Activated CD8-positive, alpha-beta memory T cell treated with anti-CD3 and anti-CD28 coated beads, Interleukin-2, amount 50 U/mL, for 1 hour (primary cell): ENCODE data around the gene HTT-AS.

Experiments used
- DNase-seq: peaks from one replicate; pipeline ENCODE4 v3.0.0-alpha.2; 2020; ENCODE audit errors: extremely low read depth

Gene HTT-AS

DNA sequence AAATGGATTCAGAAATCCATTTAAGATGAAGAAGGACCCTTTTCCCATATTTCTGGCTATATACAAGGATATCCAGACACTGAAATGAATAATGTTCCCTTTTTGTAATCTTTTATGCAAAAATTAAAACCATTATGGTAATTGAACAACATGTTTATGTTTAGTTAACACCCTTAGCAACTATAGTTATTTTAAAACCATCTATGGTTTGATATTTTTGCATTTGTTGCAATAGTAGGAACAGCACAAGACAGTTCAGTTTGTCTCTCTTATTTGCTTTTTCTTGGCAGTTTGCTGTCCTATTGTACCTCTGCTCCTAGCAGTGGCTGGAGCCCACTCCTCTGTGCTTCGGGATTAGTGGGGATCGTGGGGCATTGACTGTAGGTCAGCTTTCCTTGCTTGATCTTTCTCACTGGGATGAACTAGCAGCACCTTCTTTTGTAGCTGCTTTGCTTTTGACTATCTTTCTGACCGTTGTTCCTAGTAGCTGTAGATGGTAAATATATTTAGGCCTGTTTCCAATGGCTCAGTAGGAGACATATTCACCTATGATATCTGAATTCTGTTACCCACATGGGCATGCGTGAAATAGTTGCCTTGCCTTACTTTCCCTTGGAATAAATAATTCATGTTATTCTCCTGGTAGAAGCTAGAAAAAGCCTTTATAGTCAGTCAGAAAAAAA lies 12.9 kb upstream of the HTT-AS start:
- DNase-seq = no peak

DNA sequence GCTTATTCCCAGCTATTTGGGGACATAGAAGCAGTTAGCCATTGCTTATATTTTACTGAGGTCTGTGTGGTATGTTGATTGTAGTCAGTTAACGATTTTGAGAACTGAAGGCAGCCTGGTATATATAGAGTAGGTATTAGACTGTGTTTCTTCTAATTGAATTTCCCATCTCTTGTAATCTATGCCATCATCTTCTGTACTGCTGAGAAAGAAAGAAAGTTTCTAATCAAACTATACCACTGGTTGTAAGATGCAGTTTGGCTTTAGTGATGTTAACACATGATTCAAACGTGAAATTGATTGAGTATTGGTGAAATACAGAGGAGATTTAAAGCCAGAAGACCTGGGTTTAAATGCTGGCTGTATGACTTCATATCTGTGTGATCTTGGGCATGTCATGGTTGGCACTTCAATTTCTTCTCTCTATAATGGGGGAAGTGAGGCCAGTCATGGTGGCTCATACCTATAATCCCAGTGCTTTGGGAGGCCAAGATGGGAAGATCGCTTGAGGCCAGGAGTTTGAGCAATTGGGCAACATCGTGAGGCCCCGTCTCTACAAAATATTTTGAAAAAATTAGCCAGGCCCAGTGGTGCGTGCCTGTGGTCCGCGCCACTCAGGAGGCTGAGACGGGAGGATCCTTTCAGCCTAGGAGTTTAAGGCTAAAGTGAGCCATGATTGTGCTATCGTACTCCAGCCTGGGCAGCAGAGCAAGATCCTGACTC lies 11.8 kb upstream of the HTT-AS start:
- DNase-seq = no peak

DNA sequence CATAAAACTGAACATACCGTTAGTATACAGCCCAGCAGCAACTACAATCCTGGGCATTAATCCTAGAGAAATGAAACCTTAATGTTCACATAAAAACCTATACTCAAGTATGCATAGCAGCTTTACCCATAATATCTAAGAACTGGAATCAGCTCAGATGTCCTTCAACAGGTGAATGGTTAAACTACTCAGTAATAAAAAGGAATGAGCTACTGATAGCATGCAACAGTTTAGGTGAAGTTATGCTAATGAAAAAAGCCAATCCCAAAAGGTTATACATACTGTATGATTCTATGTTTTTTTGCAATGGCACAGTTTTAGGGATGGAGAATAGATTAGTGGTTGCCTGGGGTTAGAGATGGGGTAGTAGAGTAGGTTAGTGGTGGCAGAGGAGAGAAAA lies 9.4 kb upstream of the HTT-AS start:
- DNase-seq = no peak

DNA sequence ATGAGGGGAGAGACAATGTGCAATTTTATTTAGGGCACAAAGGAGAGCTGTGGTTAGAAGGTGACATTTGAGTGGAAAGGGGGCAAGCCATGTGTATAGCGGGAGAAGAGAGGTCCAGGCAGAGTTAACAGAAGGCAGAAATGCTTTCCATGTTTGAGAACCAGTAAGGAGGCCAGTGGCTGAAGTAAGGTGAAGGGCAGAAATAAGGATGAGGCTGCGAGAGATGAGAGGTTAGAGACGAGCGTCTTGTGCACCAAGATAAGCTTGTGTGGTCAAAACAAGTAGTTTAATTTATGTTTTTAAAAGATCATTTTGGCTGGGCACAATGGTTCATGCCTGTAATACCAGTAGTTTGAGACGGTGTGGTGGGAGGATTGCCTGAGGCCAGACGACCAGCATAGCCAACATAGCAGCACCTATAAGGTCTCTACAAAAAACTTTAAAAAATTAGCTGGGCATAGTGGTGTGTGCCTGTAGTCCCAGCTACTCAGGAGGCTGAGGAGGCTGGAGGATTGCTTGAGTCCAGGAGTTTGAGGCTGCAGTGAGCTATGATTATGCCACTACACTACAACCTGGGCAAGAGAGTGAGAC lies 8.7 kb upstream of the HTT-AS start:
- DNase-seq = no peak

DNA sequence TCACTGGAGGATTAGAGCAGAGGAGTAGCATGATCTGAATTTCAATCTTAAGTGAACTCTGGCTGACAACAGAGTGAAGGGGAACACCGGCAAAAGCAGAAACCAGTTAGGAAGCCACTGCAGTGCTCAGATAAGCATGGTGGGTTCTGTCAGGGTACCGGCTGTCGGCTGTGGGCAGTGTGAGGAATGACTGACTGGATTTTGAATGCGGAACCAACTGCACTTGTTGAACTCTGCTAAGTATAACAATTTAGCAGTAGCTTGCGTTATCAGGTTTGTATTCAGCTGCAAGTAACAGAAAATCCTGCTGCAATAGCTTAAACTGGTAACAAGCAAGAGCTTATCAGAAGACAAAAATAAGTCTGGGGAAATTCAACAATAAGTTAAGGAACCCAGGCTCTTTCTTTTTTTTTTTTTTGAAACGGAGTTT lies 5.4 kb upstream of the HTT-AS start:
- DNase-seq = no peak

DNA sequence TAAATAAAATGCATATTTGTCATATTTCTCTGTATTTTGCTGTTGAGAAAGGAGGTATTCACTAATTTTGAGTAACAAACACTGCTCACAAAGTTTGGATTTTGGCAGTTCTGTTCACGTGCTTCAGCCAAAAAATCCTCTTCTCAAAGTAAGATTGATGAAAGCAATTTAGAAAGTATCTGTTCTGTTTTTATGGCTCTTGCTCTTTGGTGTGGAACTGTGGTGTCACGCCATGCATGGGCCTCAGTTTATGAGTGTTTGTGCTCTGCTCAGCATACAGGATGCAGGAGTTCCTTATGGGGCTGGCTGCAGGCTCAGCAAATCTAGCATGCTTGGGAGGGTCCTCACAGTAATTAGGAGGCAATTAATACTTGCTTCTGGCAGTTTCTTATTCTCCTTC lies 3.5 kb upstream of the HTT-AS start:
- no peak for DNase-seq

DNA sequence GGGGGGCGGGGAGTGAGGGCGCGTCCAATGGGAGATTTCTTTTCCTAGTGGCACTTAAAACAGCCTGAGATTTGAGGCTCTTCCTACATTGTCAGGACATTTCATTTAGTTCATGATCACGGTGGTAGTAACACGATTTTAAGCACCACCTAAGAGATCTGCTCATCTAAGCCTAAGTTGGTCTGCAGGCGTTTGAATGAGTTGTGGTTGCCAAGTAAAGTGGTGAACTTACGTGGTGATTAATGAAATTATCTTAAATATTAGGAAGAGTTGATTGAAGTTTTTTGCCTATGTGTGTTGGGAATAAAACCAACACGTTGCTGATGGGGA lies 1.3 kb upstream of the HTT-AS start:
- no peak for DNase-seq

DNA sequence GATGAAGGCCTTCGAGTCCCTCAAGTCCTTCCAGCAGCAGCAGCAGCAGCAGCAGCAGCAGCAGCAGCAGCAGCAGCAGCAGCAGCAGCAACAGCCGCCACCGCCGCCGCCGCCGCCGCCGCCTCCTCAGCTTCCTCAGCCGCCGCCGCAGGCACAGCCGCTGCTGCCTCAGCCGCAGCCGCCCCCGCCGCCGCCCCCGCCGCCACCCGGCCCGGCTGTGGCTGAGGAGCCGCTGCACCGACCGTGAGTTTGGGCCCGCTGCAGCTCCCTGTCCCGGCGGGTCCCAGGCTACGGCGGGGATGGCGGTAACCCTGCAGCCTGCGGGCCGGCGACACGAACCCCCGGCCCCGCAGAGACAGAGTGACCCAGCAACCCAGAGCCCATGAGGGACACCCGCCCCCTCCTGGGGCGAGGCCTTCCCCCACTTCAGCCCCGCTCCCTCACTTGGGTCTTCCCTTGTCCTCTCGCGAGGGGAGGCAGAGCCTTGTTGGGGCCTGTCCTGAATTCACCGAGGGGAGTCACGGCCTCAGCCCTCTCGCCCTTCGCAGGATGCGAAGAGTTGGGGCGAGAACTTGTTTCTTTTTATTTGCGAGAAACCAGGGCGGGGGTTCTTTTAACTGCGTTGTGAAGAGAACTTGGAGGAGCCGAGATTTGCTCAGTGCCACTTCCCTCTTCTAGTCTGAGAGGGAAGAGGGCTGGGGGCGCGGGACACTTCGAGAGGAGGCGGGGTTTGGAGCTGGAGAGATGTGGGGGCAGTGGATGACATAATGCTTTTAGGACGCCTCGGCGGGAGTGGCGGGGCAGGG lies 711 bp upstream of the HTT-AS start:
- no peak for DNase-seq

DNA sequence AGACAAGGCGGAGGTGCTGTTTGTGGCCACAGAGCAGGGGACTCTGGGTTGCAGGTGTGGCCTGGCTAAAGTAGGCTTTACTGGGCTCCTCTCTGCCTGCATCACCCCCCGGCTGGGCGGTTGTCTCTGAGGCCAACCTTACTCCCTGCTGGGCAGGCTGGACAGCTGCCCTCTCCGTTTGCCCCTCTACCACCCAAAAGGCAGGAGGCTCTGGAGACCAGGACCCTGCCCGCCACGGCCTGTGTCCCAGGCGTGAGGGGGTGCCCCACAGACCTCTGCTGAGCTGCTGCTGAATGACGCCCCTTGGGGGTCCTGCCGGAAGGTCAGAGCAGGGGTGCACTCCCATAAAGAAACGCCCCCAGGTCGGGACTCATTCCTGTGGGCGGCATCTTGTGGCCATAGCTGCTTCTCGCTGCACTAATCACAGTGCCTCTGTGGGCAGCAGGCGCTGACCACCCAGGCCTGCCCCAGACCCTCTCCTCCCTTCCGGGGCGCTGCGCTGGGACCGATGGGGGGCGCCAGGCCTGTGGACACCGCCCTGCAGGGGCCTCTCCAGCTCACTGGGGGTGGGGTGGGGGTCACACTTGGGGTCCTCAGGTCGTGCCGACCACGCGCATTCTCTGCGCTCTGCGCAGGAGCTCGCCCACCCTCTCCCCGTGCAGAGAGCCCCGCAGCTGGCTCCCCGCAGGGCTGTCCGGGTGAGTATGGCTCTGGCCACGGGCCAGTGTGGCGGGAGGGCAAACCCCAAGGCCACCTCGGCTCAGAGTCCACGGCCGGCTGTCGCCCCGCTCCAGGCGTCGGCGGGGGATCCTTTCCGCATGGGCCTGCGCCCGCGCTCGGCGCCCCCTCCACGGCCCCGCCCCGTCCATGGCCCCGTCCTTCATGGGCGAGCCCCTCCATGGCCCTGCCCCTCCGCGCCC lies 920 bp downstream of the HTT-AS start:
- no peak for DNase-seq

DNA sequence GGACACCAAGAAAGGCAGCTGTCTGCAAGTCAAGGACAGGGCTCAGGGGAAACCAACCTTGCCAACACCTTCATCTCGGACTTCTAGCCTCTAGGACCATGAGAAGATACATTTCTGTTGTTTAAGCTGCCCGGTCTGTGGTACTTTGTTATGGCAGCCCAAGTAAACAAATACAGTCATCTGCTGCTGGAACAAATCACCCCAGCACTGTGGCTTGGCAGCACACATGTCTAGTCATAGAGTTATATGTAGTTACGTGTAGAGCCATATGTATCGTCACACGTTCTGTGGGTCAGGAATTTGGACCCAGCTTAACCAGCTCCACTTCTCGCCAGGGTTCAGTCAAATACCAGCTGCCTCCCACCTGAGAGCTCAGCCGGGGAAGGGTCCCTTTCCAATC lies 2.5 kb downstream of the HTT-AS start:
- DNase-seq = no peak

DNA sequence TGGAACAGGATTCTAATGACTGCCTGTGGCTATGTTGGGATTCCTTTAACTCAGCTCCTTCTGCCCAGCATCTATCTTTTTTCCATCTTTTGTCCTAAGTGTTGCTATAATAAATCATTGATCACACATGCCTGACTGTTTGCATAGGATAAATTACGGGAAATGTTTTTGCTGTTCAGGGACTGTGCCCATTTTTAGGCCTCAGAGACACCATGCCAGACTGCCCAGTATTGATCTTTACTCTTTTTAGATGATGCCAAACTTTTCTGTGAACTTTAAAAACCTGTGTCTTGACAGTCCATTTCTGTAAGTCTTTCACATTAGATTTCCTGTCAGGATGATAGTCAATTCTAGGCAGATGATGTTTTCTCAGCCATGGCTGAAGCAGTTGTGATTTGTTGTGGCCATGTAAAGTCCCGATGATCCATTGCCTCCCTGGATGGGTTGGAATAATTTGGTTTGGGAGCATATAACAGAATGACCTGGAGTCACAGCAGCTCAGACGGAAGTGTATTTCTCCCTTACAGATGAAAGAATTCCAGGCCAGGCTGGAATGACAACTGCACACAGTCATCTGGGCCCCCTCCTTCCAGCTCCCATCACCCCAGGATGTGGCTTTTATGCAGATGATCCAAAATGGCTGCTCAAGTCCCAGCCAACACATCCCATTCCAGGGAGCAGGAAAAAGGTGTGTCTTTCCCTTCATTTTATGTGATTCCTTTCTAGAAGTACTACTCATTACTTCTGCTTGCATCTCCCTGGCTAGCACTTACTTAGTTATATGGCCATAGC lies 3.4 kb downstream of the HTT-AS start:
- DNase-seq = no peak

DNA sequence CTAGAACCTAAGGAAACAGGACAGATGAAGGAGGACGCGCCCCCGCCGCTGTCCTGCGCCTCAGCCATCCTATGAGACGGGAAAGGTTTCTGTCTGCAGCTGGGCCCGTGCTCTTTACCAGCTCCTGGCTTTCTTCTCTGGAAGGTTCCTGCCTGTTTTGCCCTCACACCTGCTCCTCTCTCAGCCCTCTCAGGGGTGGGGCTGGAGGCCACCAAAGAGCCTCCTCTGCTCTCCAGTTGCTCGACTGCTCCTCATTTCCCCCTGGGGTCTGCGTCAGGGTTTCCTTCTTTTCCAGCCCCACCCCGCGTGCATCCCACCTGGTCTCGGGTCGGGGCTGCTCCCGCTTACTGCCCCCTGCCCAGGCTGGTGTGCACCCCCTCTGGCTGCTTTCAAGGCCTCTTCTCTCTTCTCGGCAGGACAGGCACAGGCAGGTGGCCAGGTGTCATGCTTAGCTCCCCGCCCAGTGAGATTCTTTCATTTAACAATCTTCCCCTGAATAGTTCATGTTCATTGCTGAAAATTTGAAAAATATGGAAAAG lies 4.6 kb downstream of the HTT-AS start:
- DNase-seq = no peak

DNA sequence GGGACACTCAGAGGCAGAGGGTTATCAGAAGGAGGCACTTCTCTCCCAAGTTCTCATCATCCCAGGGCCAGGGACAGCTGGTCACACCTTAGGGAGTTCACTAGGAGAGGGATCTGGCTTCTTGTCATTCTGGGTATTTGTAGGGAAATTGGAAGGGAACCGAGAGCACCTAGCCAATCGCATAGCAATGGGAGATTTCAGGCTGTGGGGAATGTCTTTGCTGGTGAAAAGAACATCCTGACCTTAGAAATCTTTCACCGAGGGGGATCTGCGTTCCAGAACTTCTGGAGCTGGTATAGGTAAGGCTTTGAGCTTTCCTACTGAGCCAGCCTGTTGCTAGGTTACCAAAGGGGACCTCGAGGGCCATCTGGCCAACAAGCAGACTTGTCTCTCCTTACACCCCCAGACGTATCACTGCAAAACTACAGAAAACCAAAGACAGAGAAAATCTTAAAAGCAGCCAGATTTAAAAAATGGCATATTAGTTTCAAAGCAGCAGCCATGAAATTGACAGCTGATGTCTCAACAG lies 6.8 kb downstream of the HTT-AS start:
- no peak for DNase-seq

DNA sequence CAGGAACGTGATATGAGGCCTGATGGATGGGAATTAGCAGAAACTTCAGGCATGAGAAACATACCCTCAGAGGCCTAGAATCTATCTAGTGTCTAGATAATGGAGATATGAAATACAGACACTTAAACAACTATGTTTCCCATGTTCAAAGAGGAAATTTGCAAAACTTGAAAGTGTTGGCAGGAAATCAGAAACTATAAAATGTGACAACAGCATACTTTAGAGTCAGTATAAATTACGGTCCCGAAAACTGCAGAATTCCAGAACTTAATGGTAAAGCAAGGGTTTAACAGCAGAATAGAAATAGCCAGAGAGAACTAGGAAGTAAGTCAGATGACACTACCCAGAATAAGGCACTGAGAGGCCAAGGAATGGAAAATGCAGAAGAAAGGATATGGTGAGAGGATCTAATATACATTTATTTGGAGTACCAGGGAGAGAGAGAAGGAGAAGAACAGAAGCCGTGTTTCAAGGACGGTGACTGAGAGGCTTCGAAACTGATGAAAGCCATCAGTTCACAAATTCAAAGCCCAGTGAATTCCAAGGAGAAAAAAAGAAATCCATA lies 7.4 kb downstream of the HTT-AS start:
- DNase-seq = no peak

DNA sequence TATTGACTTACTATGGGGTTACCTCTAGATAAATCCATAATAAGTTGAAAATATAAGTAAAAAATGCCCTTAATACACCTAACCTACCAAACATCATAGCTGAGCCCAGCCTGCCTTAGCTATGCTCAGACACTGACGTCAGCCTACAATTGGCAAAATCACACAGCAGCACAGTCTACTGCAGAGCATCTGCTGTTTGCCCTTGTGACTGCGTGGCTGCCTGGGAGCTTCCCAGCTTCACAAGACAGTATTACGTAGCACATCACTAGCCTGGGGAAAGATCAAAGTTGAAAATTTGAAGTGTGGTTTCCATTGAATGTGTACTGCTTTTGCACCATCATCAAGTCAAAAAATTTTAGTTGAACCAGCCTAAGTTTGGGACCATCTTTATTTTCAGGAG lies 8.8 kb downstream of the HTT-AS start:
- DNase-seq = no peak

DNA sequence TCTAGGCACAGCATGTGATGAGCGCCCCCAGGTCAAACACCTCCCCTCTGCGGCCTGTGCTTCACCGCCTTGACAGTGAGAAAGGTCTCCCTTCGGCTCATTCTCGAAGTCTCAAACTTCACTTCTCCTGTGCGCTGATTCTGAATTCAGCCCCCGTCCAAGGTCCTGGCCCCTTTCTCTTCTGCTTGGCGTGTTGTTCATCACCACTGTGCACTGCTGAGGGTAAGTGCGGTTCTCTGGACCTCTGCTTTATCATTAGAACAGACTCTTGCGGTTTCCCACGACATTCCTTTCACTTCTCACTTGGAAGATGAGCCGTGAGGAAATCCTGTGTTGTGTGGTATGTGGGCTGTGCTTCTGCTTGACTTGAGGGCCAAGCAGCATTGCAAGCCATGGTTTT lies 11.9 kb downstream of the HTT-AS start:
- DNase-seq = no peak

DNA sequence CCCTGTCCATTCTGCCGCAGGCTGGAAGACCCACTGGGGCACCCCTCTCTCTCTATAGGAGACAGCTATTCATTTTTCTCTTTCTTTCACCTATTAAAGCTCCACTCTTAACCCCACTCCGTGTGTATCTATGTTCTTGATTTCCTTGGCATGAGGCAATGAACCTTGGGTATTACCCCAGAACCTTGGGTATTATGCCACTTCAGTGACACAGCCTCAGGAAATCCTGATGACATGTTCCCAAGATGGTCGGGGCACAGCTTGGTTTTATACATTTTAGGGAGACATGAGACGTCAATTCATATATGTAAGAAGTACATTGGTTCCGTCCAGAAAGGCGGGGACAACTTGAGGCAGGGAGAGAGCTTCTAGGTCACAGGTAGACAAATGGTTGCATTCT lies 13.4 kb downstream of the HTT-AS start:
- no peak for DNase-seq

DNA sequence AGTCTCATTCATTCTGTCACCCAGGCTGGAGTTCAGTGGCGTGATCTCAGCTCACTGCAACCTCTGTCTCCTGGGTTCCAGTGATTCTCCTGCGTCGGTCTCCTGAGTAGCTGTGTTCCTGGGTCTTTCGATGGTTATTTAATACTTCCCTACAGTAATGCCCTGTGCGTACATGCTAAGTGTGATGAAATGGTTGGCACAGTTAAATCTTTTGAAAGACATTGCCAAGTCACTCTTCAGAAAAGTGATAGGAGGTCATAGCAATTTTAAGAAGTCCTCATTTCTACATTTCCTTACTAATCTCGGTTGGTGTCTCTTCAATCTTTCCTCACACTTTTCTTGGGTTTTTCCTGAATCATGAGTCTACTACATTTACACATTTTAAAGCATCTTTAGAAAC lies 14.4 kb downstream of the HTT-AS start:
- no peak for DNase-seq

DNA sequence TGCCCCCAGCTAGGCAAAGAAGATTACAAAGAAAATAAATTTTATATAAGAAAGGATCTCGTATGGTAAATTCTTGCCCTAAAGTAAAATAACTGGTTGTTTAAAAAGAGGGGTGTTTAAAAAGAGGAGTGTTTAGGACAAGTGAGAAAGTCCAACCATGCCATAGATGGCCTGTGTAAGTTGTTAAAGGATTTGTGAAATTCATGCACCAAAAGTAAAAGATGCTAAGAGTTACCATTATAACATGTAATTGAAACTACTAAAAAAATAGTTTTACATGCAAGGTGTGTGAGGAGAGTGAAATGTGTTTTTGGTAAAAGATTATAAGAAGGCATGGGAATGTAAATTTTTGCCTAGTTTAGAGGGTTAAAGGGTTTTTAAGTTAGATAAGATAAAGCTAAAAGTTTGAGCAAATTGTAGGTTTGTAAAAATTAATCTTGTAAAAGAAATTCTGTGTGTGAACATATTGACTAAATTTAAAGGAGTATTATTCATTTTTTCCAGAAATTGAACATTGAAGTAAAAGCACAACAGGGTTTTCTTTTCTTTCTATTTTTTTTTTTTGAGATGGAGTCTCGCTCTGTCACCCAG lies 20.1 kb downstream of the HTT-AS start:
- DNase-seq = no peak
